Measurements from ENCODE around the gene SMYD3.

- no peak for TF ChIP-seq EP300 (IDR thresholded peaks at IDR 0.05)
- TF ChIP-seq, protein P1, sequence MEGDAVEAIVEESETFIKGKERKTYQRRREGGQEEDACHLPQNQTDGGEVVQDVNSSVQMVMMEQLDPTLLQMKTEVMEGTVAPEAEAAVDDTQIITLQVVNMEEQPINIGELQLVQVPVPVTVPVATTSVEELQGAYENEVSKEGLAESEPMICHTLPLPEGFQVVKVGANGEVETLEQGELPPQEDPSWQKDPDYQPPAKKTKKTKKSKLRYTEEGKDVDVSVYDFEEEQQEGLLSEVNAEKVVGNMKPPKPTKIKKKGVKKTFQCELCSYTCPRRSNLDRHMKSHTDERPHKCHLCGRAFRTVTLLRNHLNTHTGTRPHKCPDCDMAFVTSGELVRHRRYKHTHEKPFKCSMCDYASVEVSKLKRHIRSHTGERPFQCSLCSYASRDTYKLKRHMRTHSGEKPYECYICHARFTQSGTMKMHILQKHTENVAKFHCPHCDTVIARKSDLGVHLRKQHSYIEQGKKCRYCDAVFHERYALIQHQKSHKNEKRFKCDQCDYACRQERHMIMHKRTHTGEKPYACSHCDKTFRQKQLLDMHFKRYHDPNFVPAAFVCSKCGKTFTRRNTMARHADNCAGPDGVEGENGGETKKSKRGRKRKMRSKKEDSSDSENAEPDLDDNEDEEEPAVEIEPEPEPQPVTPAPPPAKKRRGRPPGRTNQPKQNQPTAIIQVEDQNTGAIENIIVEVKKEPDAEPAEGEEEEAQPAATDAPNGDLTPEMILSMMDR (IDR thresholded peaks at IDR 0.05) = no peak
These were observed 614.1 kb downstream of the SMYD3 start for GRCh38 chr1:245893025-245893424.
